Natural killer cell (primary cell): ENCODE data around the gene ITGA6. TPM values are rescaled to one million over a fixed set of nuclear protein-coding genes. Genes with fewer than 3 reads are reported as not detected.
A peak's percentile ranks its signal among the peaks of the same experiment; 100 is the strongest.

Experiments
- ATAC-seq, 3 donors: fragments of 150-1000 bp in 2 of 3; fragments of 200-7000 bp in 1 of 3; cut with Tn5 transposase; 1 replicate in 1 of 3; 2 replicates in 2 of 3; pipeline ENCODE4 v1.10.0; 2021; ENCODE audit warnings: mild to moderate bottlenecking in 2 of 3, moderate library complexity in 2 of 3
- DNase-seq, 2 donors: peaks; one replicate each; pipeline versions ENCODE4 v3.0.0 to v3.0.0-alpha.2; 2013 to 2021; ENCODE audit warnings: mixed read lengths in 1 of 2
- H3K27ac ChIP-seq: one replicate; pipeline ENCODE4 v1.5.1; 2013; ENCODE audit warnings: mild to moderate bottlenecking, low read length
- H3K27me3 ChIP-seq: one replicate; pipeline ENCODE4 v1.6.1; 2013; ENCODE audit warnings: low read length; ENCODE audit not compliant: control insufficient read depth, insufficient read depth
- H3K36me3 ChIP-seq: one replicate; pipeline ENCODE4 v1.6.1; 2013; ENCODE audit warnings: low read length; ENCODE audit not compliant: control insufficient read depth, insufficient read depth
- H3K4me1 ChIP-seq: one replicate; pipeline ENCODE4 v1.6.1; 2013; ENCODE audit warnings: low read length; ENCODE audit not compliant: control insufficient read depth, insufficient read depth
- H3K4me3 ChIP-seq: one replicate; pipeline ENCODE4 v1.5.1; 2013; ENCODE audit warnings: low read length
- H3K9me3 ChIP-seq: one replicate; pipeline ENCODE4 v1.6.1; 2013; ENCODE audit warnings: low read length; ENCODE audit not compliant: control insufficient read depth, insufficient read depth
- H3K27ac Mint-ChIP-seq, 2 donors: one replicate each; pipeline ENCODE4 v1.8.0; 2022; ENCODE audit warnings: mild to moderate bottlenecking in 2 of 2, mixed read lengths in 2 of 2, moderate library complexity in 1 of 2
- H3K27me3 Mint-ChIP-seq, 2 donors: one replicate each; pipeline ENCODE4 v1.8.0; 2022; ENCODE audit warnings: low read depth in 2 of 2, mixed read lengths in 2 of 2
- H3K36me3 Mint-ChIP-seq: one replicate; pipeline ENCODE4 v1.8.0; 2022; ENCODE audit warnings: mixed read lengths
- H3K4me1 Mint-ChIP-seq, 2 donors: one replicate each; pipeline ENCODE4 v1.8.0; 2022; ENCODE audit warnings: mixed read lengths in 2 of 2
- H3K4me3 Mint-ChIP-seq: one replicate; pipeline ENCODE4 v1.8.0; 2022; ENCODE audit warnings: mild to moderate bottlenecking, moderate library complexity, mixed read lengths
- H3K9me3 Mint-ChIP-seq, 2 donors: one replicate each; pipeline ENCODE4 v1.8.0; 2022; ENCODE audit warnings: mixed read lengths in 2 of 2
- WGBS: methylation state at CpG from one replicate; pipeline ENCODE4 v1.1.7; 2013; ENCODE audit warnings: missing lambda C conversion rate; ENCODE audit not compliant: insufficient coverage; 5-methylcytosine and 5-hydroxymethylcytosine counted together
- intact Hi-C: fragments of 100-400 bp; cut with micrococcal nuclease; formaldehyde crosslinking; loops from one replicate; pipeline ENCODE4 v1.14.2; 2022
- total RNA-seq, 4 donors: library from RNA; stranded (reverse); fragments of 120-200 nt in 1 of 4; gene quantifications; one replicate each; pipeline versions ENCODE4 v1.2.3 to v1.2.4, GENCODE V29; 2013 to 2022
- TF ChIP-seq, protein P1 (sequence below): fragments of 200-600 bp; IDR thresholded peaks from one replicate; pipeline ENCODE4 v1.8.0; 2022; ENCODE audit warnings: antibody characterized with exemption

The ITGA6 gene
- total RNA-seq, 3 donors from 2014 or later (not counting 1 experiment from before 2014, with no cell fraction given): 34.0 to 52.8 (median 38.3) TPM

- no peak for ATAC-seq
- 93% methylated on average over 11 of the region's 11 CpGs for WGBS
- intact Hi-C loops: no loop called here
- no peak for DNase-seq
- Histone ChIP-seq H3K4me3 (no peak overlapping the region), H3K9me3 (no peaks in the 10 kb centered on the region), H3K36me3 (peaks cover 15% of the 10 kb centered on the region), H3K27ac (no peak overlapping the region), H3K27me3 (no peaks in the 10 kb centered on the region), H3K4me1 (no peaks in the 10 kb centered on the region)
- Mint-ChIP-seq H3K27ac (no peak overlapping the region), H3K9me3 (no peaks in the 10 kb centered on the region), H3K4me1 (no peaks in the 10 kb centered on the region), H3K36me3 (peaks cover 31% of the 10 kb centered on the region), H3K27me3 (no peaks in the 10 kb centered on the region), H3K4me3 (no peak overlapping the region)
- TF ChIP-seq, protein P1, sequence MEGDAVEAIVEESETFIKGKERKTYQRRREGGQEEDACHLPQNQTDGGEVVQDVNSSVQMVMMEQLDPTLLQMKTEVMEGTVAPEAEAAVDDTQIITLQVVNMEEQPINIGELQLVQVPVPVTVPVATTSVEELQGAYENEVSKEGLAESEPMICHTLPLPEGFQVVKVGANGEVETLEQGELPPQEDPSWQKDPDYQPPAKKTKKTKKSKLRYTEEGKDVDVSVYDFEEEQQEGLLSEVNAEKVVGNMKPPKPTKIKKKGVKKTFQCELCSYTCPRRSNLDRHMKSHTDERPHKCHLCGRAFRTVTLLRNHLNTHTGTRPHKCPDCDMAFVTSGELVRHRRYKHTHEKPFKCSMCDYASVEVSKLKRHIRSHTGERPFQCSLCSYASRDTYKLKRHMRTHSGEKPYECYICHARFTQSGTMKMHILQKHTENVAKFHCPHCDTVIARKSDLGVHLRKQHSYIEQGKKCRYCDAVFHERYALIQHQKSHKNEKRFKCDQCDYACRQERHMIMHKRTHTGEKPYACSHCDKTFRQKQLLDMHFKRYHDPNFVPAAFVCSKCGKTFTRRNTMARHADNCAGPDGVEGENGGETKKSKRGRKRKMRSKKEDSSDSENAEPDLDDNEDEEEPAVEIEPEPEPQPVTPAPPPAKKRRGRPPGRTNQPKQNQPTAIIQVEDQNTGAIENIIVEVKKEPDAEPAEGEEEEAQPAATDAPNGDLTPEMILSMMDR: no peak
Measured at GRCh38 chr2:172470958-172471922, 43.9 kb downstream of the ITGA6 start.

DNA sequence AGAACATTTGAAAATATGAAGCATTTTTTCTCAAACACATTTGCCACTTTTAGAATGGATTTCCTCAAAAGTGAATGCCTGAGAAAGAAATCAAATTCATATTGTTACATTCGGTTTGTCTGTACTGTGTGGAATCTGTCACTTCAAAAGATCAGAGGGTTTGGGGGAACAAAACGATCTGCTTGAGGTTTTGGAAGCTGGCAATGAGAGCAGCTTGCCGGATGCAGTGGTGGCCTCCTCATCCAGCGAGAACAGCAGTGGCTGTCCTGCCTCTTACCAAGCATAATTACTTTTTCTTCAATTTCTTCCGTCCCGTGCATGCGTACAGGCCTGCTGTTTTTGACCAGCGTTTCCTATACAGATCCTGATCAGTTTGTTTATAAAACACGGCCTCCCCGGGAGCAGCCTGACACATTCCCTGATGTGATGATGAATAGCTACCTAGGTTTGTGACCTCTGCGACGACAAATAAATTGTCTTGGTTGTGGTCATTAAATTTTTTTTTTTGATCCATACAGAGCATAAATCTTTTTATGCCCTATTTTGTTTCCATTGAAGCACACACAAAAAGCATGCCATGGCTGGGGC lies 45.2 kb downstream of the ITGA6 start:
- H3K27ac ChIP-seq: no peak overlapping the region
- DNase-seq (peak in 1 of 2 donors; percentile 49), ATAC-seq (no peak)
- no peaks in the 10 kb centered on the region for H3K9me3 ChIP-seq
- no peaks in the 10 kb centered on the region for H3K27me3 ChIP-seq
- Mint-ChIP-seq H3K9me3 (no peaks in the 10 kb centered on the region), H3K27me3 (no peaks in the 10 kb centered on the region), H3K27ac (no peak overlapping the region), H3K4me1 (no peaks in the 10 kb centered on the region), H3K4me3 (no peak overlapping the region), H3K36me3 (peaks cover 26% of the 10 kb centered on the region)
- TF ChIP-seq, protein P1: no peak
- intact Hi-C loops: no loop called here
- WGBS: 88% methylated on average over 10 of the region's 12 CpGs
- H3K4me3 ChIP-seq: no peak overlapping the region
- no peaks in the 10 kb centered on the region for H3K4me1 ChIP-seq
- peaks cover 14% of the 10 kb centered on the region for H3K36me3 ChIP-seq

- no peak overlapping the region for H3K27ac ChIP-seq
- Mint-ChIP-seq H3K4me1 (no peaks in the 10 kb centered on the region), H3K4me3 (no peak overlapping the region), H3K27ac (no peak overlapping the region), H3K27me3 (no peaks in the 10 kb centered on the region), H3K36me3 (peaks cover 28% of the 10 kb centered on the region), H3K9me3 (no peaks in the 10 kb centered on the region)
- H3K27me3 ChIP-seq: no peaks in the 10 kb centered on the region
- TF ChIP-seq, protein P1: no peak
- no peak overlapping the region for H3K4me3 ChIP-seq
- intact Hi-C loops: no loop called here
- ATAC-seq: no peak
- peaks cover 17% of the 10 kb centered on the region for H3K36me3 ChIP-seq
- no peak for DNase-seq
- no peaks in the 10 kb centered on the region for H3K4me1 ChIP-seq
- no peaks in the 10 kb centered on the region for H3K9me3 ChIP-seq
Measured at GRCh38 chr2:172473167-172473566, 45.8 kb downstream of the ITGA6 start.
